Parathyroid adenoma (tissue), 2 donors: ENCODE measurements around the gene KCNE5.

Experiments
- H2AFZ ChIP-seq: fragments of 300-600 bp; sonication (generic); one replicate; pipeline ENCODE4 v1.7.0; 2017; ENCODE audit warnings: antibody characterized with exemption, mild to moderate bottlenecking
- H3K27ac ChIP-seq: fragments of 300-600 bp; sonication (generic); one replicate; pipeline ENCODE4 v1.7.0; 2017
- H3K27me3 ChIP-seq: fragments of 300-600 bp; sonication (generic); one replicate; pipeline ENCODE4 v1.7.0; 2017; ENCODE audit warnings: low read length; ENCODE audit not compliant: control insufficient read depth, insufficient read depth
- H3K36me3 ChIP-seq: fragments of 300-600 bp; sonication (generic); one replicate; pipeline ENCODE4 v1.7.0; 2017; ENCODE audit warnings: low read length; ENCODE audit not compliant: control insufficient read depth, insufficient read depth
- H3K4me1 ChIP-seq: fragments of 300-600 bp; sonication (generic); one replicate; pipeline ENCODE4 v1.7.0; 2017; ENCODE audit warnings: control low read depth
- H3K4me2 ChIP-seq: fragments of 300-600 bp; sonication (generic); one replicate; pipeline ENCODE4 v1.7.0; 2017; ENCODE audit warnings: low read length
- H3K4me3 ChIP-seq: fragments of 300-600 bp; sonication (generic); one replicate; pipeline ENCODE4 v1.7.0; 2017; ENCODE audit warnings: low read depth, low read length
- H3K79me2 ChIP-seq: fragments of 300-600 bp; sonication (generic); one replicate; pipeline ENCODE4 v1.7.0; 2017; ENCODE audit warnings: control low read depth
- H3K9ac ChIP-seq: fragments of 300-600 bp; sonication (generic); one replicate; pipeline ENCODE4 v1.7.0; 2017; ENCODE audit warnings: mild to moderate bottlenecking
- H3K9me3 ChIP-seq: fragments of 300-600 bp; sonication (generic); one replicate; pipeline ENCODE4 v1.7.0; 2017; ENCODE audit warnings: low read length; ENCODE audit not compliant: control insufficient read depth
- TF ChIP-seq, protein P1 (sequence below): fragments of 300-600 bp; sonication (generic); IDR thresholded peaks from one replicate; pipeline ENCODE4 v1.7.0; 2017; ENCODE audit warnings: antibody characterized with exemption, mild to moderate bottlenecking
- donor health status: primary hyperparathyroidism.

KCNE5 gene

GRCh38 chrX:109614951-109615350 lies 10.0 kb downstream of the KCNE5 start:
- Histone ChIP-seq H3K79me2 (no peaks in the 10 kb centered on the region), H2AFZ (no peak overlapping the region), H3K36me3 (no peaks in the 10 kb centered on the region), H3K4me1 (no peaks in the 10 kb centered on the region), H3K9ac (no peak overlapping the region), H3K27me3 (no peaks in the 10 kb centered on the region), H3K9me3 (no peaks in the 10 kb centered on the region), H3K4me3 (no peak overlapping the region), H3K27ac (no peak overlapping the region), H3K4me2 (no peak overlapping the region)
- TF ChIP-seq, protein P1, sequence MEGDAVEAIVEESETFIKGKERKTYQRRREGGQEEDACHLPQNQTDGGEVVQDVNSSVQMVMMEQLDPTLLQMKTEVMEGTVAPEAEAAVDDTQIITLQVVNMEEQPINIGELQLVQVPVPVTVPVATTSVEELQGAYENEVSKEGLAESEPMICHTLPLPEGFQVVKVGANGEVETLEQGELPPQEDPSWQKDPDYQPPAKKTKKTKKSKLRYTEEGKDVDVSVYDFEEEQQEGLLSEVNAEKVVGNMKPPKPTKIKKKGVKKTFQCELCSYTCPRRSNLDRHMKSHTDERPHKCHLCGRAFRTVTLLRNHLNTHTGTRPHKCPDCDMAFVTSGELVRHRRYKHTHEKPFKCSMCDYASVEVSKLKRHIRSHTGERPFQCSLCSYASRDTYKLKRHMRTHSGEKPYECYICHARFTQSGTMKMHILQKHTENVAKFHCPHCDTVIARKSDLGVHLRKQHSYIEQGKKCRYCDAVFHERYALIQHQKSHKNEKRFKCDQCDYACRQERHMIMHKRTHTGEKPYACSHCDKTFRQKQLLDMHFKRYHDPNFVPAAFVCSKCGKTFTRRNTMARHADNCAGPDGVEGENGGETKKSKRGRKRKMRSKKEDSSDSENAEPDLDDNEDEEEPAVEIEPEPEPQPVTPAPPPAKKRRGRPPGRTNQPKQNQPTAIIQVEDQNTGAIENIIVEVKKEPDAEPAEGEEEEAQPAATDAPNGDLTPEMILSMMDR, result no peak

GRCh38 chrX:109601486-109601885 lies 23.5 kb downstream of the KCNE5 start:
- H3K27ac ChIP-seq, result no peak overlapping the region
- no peaks in the 10 kb centered on the region for H3K27me3 ChIP-seq
- H3K4me3 ChIP-seq, result no peak overlapping the region
- no peaks in the 10 kb centered on the region for H3K79me2 ChIP-seq
- no peak overlapping the region for H2AFZ ChIP-seq
- TF ChIP-seq, protein P1, result no peak
- H3K36me3 ChIP-seq, result no peaks in the 10 kb centered on the region
- no peak overlapping the region for H3K9ac ChIP-seq
- H3K4me2 ChIP-seq, result no peak overlapping the region
- no peaks in the 10 kb centered on the region for H3K9me3 ChIP-seq
- no peaks in the 10 kb centered on the region for H3K4me1 ChIP-seq

GRCh38 chrX:109600237-109600651 lies 24.7 kb downstream of the KCNE5 start:
- Histone ChIP-seq H3K9me3 (no peaks in the 10 kb centered on the region), H3K4me1 (no peaks in the 10 kb centered on the region), H3K4me3 (no peak overlapping the region), H3K27ac (no peak overlapping the region), H3K79me2 (no peaks in the 10 kb centered on the region), H3K27me3 (no peaks in the 10 kb centered on the region), H3K36me3 (no peaks in the 10 kb centered on the region), H2AFZ (no peak overlapping the region), H3K9ac (no peak overlapping the region), H3K4me2 (no peak overlapping the region)
- TF ChIP-seq, protein P1, result no peak

DNA sequence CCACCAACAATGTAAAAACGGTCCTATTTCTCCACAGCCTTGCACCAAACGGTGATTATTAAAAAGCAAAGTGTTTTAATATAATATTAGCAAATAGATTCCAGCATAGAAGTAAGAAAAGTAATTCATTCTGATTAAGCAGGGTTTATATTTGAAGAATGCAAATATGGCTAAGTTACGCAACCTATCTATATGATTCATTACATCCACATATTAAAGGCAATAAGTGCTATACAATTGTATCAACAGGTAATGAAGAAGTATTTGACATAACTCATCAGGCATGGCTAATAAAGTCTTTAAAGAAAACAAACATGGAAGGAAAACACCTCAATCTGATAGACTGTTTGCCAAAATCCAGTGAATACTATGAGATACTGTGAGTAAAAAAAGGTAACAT lies 29.0 kb downstream of the KCNE5 start:
- Histone ChIP-seq H2AFZ (no peak overlapping the region), H3K4me2 (no peak overlapping the region), H3K9ac (no peak overlapping the region), H3K27me3 (no peaks in the 10 kb centered on the region), H3K36me3 (no peaks in the 10 kb centered on the region), H3K4me3 (no peak overlapping the region), H3K4me1 (no peaks in the 10 kb centered on the region), H3K9me3 (no peaks in the 10 kb centered on the region), H3K79me2 (no peaks in the 10 kb centered on the region), H3K27ac (no peak overlapping the region)
- TF ChIP-seq, protein P1, result no peak

GRCh38 chrX:109590176-109590575 lies 34.8 kb downstream of the KCNE5 start:
- H3K79me2 ChIP-seq, result no peaks in the 10 kb centered on the region
- no peaks in the 10 kb centered on the region for H3K4me1 ChIP-seq
- no peak overlapping the region for H3K4me3 ChIP-seq
- no peak overlapping the region for H2AFZ ChIP-seq
- TF ChIP-seq, protein P1, result no peak
- no peaks in the 10 kb centered on the region for H3K36me3 ChIP-seq
- H3K27me3 ChIP-seq, result no peaks in the 10 kb centered on the region
- no peak overlapping the region for H3K27ac ChIP-seq
- H3K9ac ChIP-seq, result no peak overlapping the region
- H3K4me2 ChIP-seq, result no peak overlapping the region
- no peaks in the 10 kb centered on the region for H3K9me3 ChIP-seq
